Stimulated activated CD8-positive, alpha-beta memory T cell treated with anti-CD3 and anti-CD28 coated beads, Interleukin-4, amount 100 ng/mL, for 1 hour (primary cell): ENCODE measurements around the gene DCHS1.

Experiments
- DNase-seq, 2 donors: peaks; one replicate each; pipeline ENCODE4 v3.0.0-alpha.2; 2020; ENCODE audit warnings: low read depth in 2 of 2, low spot score in 1 of 2

DCHS1 gene

GRCh38 chr11:6648501-6648900 lies 7.1 kb downstream of the DCHS1 start:
- DNase-seq: no peak

- no peak for DNase-seq
Observed at GRCh38 chr11:6647836-6648235, 7.8 kb downstream of the DCHS1 start.

- DNase-seq: no peak
Observed at GRCh38 chr11:6646918-6647679, 8.5 kb downstream of the DCHS1 start.

- DNase-seq: no peak
Observed at GRCh38 chr11:6646576-6646917, 9.1 kb downstream of the DCHS1 start.

GRCh38 chr11:6646071-6646470 lies 9.5 kb downstream of the DCHS1 start:
- no peak for DNase-seq

- DNase-seq: no peak
Observed at GRCh38 chr11:6642957-6643356, 12.7 kb downstream of the DCHS1 start.

GRCh38 chr11:6640985-6641701 lies 14.5 kb downstream of the DCHS1 start:
- DNase-seq: no peak

GRCh38 chr11:6640036-6640984 lies 15.3 kb downstream of the DCHS1 start:
- DNase-seq: no peak

- no peak for DNase-seq
Observed at GRCh38 chr11:6638429-6638828, 17.2 kb downstream of the DCHS1 start.

- no peak for DNase-seq
Observed at GRCh38 chr11:6637871-6638270, 17.7 kb downstream of the DCHS1 start.

- no peak for DNase-seq
Observed at GRCh38 chr11:6636480-6636879, 19.1 kb downstream of the DCHS1 start.

- DNase-seq: no peak
Observed at GRCh38 chr11:6635082-6635932, 20.3 kb downstream of the DCHS1 start.

GRCh38 chr11:6634534-6634933 lies 21.1 kb downstream of the DCHS1 start:
- DNase-seq: no peak

GRCh38 chr11:6633422-6634408 lies 21.9 kb downstream of the DCHS1 start:
- DNase-seq: no peak

GRCh38 chr11:6632116-6633073 lies 23.2 kb downstream of the DCHS1 start:
- no peak for DNase-seq

- DNase-seq: no peak
Observed at GRCh38 chr11:6631361-6631890, 24.2 kb downstream of the DCHS1 start.

GRCh38 chr11:6630632-6631291 lies 24.8 kb downstream of the DCHS1 start:
- DNase-seq: no peak
